Fibroblast of lung (primary cell): ENCODE measurements around the gene CST3. TPM values are rescaled to one million over a fixed set of nuclear protein-coding genes. Genes with fewer than 3 reads are reported as not detected.
"Not testable (repeated sequence)": the region's sequence is repeated elsewhere in the genome, so short reads cannot be mapped to it uniquely, and the experiment has no call there.

Experiments used
- DNase-seq, 2 donors: peaks; one replicate each; pipeline versions ENCODE4 v3.0.0 to v3.0.0-alpha.2; 2010; ENCODE audit warnings: low read depth in 2 of 2
- H2AFZ ChIP-seq: 2 replicates; pipeline ENCODE4 v1.5.1; 2012; ENCODE audit warnings: low read length, control low read depth, inconsistent platforms
- H3K27ac ChIP-seq: 2 replicates; pipeline ENCODE4 v1.5.1; 2011; ENCODE audit warnings: low read length, control low read depth; ENCODE audit not compliant: insufficient read depth
- H3K27me3 ChIP-seq: 2 replicates; pipeline ENCODE4 v1.5.1; 2011; ENCODE audit warnings: mild to moderate bottlenecking, low read length; ENCODE audit not compliant: control insufficient read depth, insufficient read depth
- H3K36me3 ChIP-seq: 2 replicates; pipeline ENCODE4 v1.5.1; 2011; ENCODE audit warnings: low read length; ENCODE audit not compliant: control insufficient read depth, insufficient read depth
- H3K4me1 ChIP-seq: 2 replicates; pipeline ENCODE4 v1.5.1; 2011; ENCODE audit warnings: low read length; ENCODE audit not compliant: control insufficient read depth, insufficient read depth; ENCODE audit errors: extremely low read depth
- H3K4me2 ChIP-seq: 2 replicates; pipeline ENCODE4 v1.5.1; 2011; ENCODE audit warnings: low read length, control low read depth; ENCODE audit not compliant: insufficient read depth; ENCODE audit errors: extremely low read depth
- H3K4me3 ChIP-seq, 4 experiments: fragments of 200-600 bp in 1 of 4; sonication (generic) in 1 of 4; replicated peaks in 1 of 4; 2 replicates each; pipeline ENCODE4 v1.5.1; 2011 to 2016; ENCODE audit warnings: low read length in 4 of 4, low read depth in 3 of 4, mild to moderate bottlenecking in 3 of 4, control low read depth in 2 of 4, inconsistent platforms in 1 of 4, mixed read lengths in 1 of 4; ENCODE audit not compliant: insufficient read depth in 1 of 4; ENCODE audit errors: control extremely low read depth in 1 of 4
- H3K79me2 ChIP-seq: 2 replicates; pipeline ENCODE4 v1.5.1; 2012; ENCODE audit warnings: mild to moderate bottlenecking, low read length, inconsistent platforms; ENCODE audit not compliant: control insufficient read depth, insufficient read depth
- H3K9ac ChIP-seq: 2 replicates; pipeline ENCODE4 v1.5.1; 2011; ENCODE audit warnings: mild to moderate bottlenecking, low read length, control low read depth; ENCODE audit not compliant: insufficient read depth
- H3K9me3 ChIP-seq: 2 replicates; pipeline ENCODE4 v1.5.1; 2012; ENCODE audit warnings: low read depth, low read length; ENCODE audit not compliant: control insufficient read depth, insufficient read depth
- H4K20me1 ChIP-seq: 2 replicates; pipeline ENCODE4 v1.5.1; 2011; ENCODE audit warnings: low read length; ENCODE audit not compliant: control insufficient read depth, insufficient read depth; ENCODE audit errors: extremely low read depth
- EZH2 ChIP-seq: IDR thresholded peaks from 2 replicates; pipeline ENCODE4 v1.5.1; 2012; ENCODE audit warnings: low read length, control low read depth, mild to moderate bottlenecking; ENCODE audit errors: missing control alignments
- polyA plus RNA-seq, 2 donors: library from polyadenylated mRNA; depleted of rRNA in 1 of 2; stranded (reverse) in 1 of 2; unstranded in 1 of 2; fragments of >200 nt; gene quantifications; 2 replicates each; pipeline ENCODE4 v1.2.1, GENCODE V29; 2011 to 2012; ENCODE audit warnings: missing spikeins in 1 of 2
- total RNA-seq: library from RNA; depleted of rRNA; stranded (reverse); fragments of >200 nt; gene quantifications from 2 replicates; pipeline ENCODE4 v1.2.1, GENCODE V29; 2014
- TF ChIP-seq, protein P1 (sequence below), 2 donors: IDR thresholded peaks in 1 of 2; conservative IDR thresholded peaks in 1 of 2; 1 replicate in 1 of 2; 2 replicates in 1 of 2; pipeline ENCODE4 v1.5.1; 2011 to 2012; ENCODE audit warnings: low read length in 2 of 2, control low read depth in 1 of 2, inconsistent platforms in 1 of 2, low read depth in 1 of 2, mild to moderate bottlenecking in 1 of 2

CST3 gene
- total and polyA plus RNA-seq, 2 donors (not counting 1 experiment from before 2014, with no cell fraction given), result 136 to 162 TPM

DNA sequence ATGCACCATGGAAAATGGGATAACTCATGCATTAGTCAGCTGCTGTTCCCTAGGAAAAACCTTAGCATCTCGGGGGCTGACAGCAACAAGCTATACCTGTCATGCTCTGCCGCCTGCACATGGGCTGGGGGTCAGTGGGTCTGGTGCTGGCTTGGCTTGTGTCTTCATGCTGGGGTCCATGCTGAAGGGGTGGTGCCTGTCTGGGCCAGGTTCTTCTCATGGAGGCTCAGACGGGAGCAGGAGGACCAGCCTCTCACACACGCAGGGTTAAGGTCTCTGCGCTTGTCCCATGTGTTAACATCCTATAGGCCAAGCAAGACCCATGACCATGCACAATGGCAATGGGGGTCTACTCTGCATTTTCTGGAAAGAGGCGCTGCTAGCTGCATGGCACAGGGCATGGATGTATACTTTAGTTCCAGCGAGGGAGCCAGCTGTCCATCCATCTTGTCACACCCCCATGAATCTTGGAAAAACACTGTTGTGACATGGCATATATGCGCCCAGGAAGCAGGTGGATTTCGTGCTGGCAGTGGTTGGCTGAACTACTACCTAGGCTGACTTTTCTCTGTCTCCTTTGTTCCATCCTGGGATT is 24.6 kb upstream of the CST3 start:
- no peak overlapping the region for H3K9ac ChIP-seq
- peaks cover 4% of the 10 kb centered on the region for H3K27me3 ChIP-seq
- DNase-seq, result no peak
- no peaks in the 10 kb centered on the region for H3K4me1 ChIP-seq
- H3K36me3 ChIP-seq, result no peaks in the 10 kb centered on the region
- TF ChIP-seq, protein P1, sequence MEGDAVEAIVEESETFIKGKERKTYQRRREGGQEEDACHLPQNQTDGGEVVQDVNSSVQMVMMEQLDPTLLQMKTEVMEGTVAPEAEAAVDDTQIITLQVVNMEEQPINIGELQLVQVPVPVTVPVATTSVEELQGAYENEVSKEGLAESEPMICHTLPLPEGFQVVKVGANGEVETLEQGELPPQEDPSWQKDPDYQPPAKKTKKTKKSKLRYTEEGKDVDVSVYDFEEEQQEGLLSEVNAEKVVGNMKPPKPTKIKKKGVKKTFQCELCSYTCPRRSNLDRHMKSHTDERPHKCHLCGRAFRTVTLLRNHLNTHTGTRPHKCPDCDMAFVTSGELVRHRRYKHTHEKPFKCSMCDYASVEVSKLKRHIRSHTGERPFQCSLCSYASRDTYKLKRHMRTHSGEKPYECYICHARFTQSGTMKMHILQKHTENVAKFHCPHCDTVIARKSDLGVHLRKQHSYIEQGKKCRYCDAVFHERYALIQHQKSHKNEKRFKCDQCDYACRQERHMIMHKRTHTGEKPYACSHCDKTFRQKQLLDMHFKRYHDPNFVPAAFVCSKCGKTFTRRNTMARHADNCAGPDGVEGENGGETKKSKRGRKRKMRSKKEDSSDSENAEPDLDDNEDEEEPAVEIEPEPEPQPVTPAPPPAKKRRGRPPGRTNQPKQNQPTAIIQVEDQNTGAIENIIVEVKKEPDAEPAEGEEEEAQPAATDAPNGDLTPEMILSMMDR (conservative IDR thresholded peaks at IDR 0.05 in 1 of 2, IDR thresholded peaks at IDR 0.05 in 1 of 2; ENCODE audit: low read depth in 1 of 2, low read length in 2 of 2), result no peak
- no peak for TF ChIP-seq EZH2
- H3K4me2 ChIP-seq, result no peak overlapping the region
- H3K9me3 ChIP-seq, result no peaks in the 10 kb centered on the region
- H4K20me1 ChIP-seq, result no peaks in the 10 kb centered on the region
- H3K79me2 ChIP-seq, result no peaks in the 10 kb centered on the region
- H3K4me3 ChIP-seq, result no peak overlapping the region
- H3K27ac ChIP-seq, result no peak overlapping the region
- H2AFZ ChIP-seq, result no peak overlapping the region

DNA sequence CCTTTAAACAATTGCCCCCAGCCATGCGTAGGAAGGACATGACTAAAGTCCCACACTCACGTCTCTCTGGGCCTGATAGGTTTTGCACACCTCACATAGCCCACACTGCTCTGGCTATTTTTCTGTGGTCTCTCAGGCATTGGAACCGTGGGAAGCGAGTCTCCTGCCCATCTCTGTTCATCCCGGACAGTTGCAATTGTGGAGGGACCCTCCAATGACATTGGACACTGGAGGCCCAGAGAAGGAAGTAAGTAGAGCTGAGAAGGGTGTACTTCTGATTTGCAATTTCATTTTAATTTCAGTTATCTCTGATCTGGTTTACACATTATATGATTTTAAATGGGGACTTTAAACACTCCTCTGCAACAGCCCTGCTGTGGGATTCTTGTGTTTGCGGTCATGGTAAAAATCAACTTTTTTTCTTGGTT is 23.3 kb upstream of the CST3 start:
- Histone ChIP-seq H3K4me3 (no peak overlapping the region), H4K20me1 (no peaks in the 10 kb centered on the region), H3K27me3 (no peaks in the 10 kb centered on the region), H3K4me1 (no peaks in the 10 kb centered on the region), H2AFZ (no peak overlapping the region), H3K4me2 (no peak overlapping the region), H3K79me2 (no peaks in the 10 kb centered on the region), H3K27ac (no peak overlapping the region), H3K9me3 (no peaks in the 10 kb centered on the region), H3K9ac (no peak overlapping the region), H3K36me3 (no peaks in the 10 kb centered on the region)
- no peak for DNase-seq
- no peak for TF ChIP-seq EZH2
- TF ChIP-seq, protein P1 (conservative IDR thresholded peaks at IDR 0.05 in 1 of 2, IDR thresholded peaks at IDR 0.05 in 1 of 2; ENCODE audit: low read depth in 1 of 2, low read length in 2 of 2), result no peak

DNA sequence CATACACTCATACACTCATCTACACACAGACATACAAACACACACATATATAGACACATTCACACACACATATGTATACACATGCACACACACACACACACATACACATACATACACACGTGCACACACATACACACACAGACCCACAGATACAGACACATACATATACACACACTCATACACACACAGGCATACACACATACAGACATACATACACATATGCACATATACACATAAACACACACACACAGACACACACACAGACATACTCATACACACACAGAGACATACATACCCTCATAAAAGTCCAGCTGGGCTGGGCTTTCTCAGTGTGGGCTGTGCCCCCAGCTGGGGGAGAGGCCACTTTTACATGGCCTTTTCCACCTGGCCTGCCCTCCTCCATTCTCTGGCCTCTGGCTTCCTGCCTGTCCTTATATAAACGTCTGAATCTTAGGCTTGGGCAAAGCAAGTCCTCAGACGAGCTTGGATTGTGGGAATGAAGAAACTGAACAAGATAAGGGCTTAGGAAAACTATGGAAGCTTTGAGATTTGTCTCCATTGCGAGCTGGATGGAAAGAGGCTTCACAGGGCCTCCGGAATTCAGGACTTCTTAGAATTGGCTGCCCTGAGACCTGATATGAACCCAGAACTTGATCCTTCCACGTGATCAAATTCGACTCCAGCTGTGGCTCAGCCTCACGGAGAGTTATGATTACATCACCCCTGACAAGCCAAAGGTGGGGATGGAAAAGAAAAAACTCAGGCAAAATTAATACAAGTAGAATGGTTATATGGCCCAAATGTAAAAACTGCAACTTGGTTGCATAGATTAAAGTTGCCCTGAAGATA is 22.5 kb upstream of the CST3 start:
- Histone ChIP-seq H3K9me3 (no peaks in the 10 kb centered on the region), H3K4me1 (no peaks in the 10 kb centered on the region), H4K20me1 (no peaks in the 10 kb centered on the region), H3K9ac (no peak overlapping the region), H3K27ac (no peak overlapping the region), H3K27me3 (no peaks in the 10 kb centered on the region), H3K36me3 (no peaks in the 10 kb centered on the region), H3K4me2 (peak overlapping the region; percentile 32), H3K4me3 (no peak overlapping the region), H3K79me2 (no peaks in the 10 kb centered on the region), H2AFZ (peak overlapping the region; percentile 12)
- DNase-seq, result peak in 1 of 2 donors; percentile 82
- TF ChIP-seq, protein P1 (conservative IDR thresholded peaks at IDR 0.05 in 1 of 2, IDR thresholded peaks at IDR 0.05 in 1 of 2; ENCODE audit: low read depth in 1 of 2, low read length in 2 of 2), result no peak
- TF ChIP-seq EZH2, result no peak

DNA sequence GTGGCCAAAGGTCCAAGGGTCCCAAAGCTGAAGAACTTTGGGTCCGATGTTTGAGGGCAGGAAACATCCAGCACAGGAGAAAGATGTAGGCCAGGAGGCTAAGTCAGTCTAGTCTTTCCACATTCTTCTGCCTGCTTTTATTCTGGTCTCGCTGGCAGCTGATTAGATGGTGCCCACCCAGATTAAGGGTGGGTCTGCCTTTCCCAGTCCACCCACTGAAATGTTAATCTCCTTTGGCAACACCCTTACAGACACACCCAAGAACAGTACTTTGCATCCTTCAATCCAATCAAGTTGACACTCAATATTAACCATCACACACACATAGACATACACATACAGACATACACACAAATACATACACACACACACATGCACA is 21.8 kb upstream of the CST3 start:
- not testable (repeated sequence) for H3K4me1 ChIP-seq, H3K27me3 ChIP-seq, DNase-seq, H3K27ac ChIP-seq, H3K36me3 ChIP-seq, H3K4me3 ChIP-seq, H2AFZ ChIP-seq, H3K9ac ChIP-seq, H4K20me1 ChIP-seq, H3K79me2 ChIP-seq, H3K9me3 ChIP-seq, H3K4me2 ChIP-seq
